Right lung (tissue), 5 donors: ENCODE results near the gene RIN1. TPM values are rescaled to one million over a fixed set of nuclear protein-coding genes. Genes with fewer than 3 reads are reported as not detected.
"Not testable (repeated sequence)": the region's sequence is repeated elsewhere in the genome, so short reads cannot be mapped to it uniquely, and the experiment has no call there.

Experiments
- DNase-seq, 2 donors: peaks; one replicate each; pipeline ENCODE4 v3.0.0-alpha.2; 2013
- polyA plus RNA-seq, 5 donors: library from polyadenylated mRNA; unstranded; fragments of 120-200 nt; gene quantifications; one replicate each; pipeline versions ENCODE4 v1.2.1 to v1.2.3, GENCODE V29; 2013; ENCODE audit warnings: inconsistent platforms in 1 of 5, low replicate concordance in 1 of 5; ENCODE audit not compliant: insufficient read length in 5 of 5, insufficient read depth in 1 of 5

The RIN1 gene
- polyA plus RNA-seq, 5 donors: 2.1 to 4.5 (median 3.5) TPM

DNA sequence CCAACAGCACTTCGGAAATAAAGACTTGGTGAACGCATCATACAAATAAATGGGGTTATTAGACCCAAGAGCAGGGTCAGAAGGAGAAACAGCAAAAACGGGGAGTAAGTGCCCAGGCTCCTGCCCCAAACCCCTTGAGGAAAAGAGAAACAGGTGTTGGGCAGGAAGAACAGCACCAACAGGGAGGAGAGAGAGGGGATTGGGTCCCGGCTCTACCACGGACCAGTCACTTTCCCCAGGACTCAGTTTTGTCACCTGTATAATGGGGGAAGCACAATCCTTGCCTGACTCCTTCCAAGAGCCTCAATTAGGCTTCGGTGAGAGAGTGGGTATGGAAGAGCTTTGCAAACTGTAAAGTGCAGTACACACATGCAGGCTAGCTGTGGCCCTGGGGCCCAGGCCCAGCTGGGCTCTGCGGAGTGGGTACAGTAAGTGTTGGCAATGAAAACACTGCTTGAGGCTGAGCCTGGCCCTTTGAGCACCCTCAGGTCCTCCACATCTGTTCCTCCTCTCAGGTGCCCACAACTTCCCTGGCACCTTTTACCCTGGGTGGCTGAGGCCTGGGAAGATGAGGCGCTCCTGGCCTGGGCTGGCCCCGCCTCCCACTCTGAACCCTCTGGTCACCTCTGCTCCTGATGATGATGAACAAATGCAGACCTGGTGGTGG, 26.4 kb upstream of the RIN1 start:
- no peak for DNase-seq

DNA sequence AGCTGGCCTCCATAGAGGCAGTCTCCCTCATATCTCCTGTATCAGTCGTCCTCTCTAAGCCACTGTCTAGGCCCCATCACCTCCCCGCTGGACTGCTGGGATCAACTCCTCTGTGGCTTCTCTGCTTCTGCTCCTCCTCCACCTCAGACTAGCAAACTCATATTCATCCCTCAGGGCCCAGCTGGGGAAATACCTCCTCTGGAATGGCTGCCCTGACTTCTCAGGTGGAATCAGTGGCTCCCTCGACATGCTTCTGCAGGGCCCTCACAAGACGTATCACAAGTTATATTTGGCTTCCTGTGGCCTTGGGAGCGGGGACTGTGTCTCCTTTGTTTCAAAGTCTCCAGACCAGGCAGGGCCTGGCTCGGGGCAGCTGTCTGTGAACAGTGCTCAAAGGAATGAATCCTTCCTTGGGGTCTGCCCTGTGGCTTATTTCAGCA, 25.3 kb upstream of the RIN1 start:
- DNase-seq: no peak

DNA sequence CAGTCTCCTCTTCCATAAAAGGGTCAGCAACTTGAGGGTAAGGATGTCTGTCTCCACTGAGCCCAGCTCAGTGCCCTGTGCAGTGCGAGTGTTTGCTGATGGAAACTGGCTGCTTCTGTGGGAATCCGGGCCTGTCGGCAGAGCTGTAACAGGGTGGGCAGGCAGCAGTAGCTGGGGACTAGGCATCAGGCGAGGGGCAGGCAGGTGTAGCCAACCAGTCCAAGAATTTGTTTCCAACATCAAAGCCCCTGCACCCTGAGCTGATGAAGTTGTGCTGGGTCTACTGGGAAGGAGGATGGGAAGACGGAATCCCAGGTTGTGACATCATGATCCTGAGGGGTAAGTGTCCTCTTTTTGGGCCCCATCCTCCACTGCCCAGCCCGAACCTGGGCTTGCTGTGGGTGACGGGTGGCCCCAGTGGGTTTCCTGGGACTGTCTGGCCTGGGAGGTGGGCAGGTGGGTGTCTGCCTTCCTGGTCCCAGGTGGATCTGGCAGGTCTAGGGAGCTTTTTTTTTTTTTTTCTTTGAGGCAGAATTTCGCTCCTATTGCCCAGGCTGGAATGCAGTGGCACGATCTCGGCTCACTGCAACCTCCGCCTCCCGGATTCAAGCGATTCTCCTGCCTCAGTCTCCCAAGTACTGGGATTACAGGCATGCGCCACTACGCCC, 24.3 kb upstream of the RIN1 start:
- DNase-seq: no peak

DNA sequence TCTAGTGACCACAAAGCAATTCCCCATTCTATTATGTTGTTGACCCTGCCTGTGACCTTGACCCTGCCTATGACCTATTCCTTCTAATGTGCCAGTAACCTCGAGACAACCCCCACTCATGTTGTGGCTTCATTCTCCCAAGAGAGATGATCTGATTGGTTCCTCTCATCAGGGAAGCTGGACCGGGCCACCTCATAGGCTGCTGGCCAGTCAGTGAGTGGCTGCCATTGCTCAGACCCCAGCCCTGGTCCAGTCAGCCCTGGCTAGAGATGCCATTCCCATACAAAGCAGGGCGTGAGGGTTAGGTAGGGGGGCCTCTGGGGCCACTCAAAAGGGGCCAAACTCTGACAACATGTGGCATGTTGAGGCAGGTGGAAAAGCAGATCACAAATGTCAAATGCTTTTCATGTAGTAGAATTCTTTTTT, 23.4 kb upstream of the RIN1 start:
- DNase-seq: no peak

DNA sequence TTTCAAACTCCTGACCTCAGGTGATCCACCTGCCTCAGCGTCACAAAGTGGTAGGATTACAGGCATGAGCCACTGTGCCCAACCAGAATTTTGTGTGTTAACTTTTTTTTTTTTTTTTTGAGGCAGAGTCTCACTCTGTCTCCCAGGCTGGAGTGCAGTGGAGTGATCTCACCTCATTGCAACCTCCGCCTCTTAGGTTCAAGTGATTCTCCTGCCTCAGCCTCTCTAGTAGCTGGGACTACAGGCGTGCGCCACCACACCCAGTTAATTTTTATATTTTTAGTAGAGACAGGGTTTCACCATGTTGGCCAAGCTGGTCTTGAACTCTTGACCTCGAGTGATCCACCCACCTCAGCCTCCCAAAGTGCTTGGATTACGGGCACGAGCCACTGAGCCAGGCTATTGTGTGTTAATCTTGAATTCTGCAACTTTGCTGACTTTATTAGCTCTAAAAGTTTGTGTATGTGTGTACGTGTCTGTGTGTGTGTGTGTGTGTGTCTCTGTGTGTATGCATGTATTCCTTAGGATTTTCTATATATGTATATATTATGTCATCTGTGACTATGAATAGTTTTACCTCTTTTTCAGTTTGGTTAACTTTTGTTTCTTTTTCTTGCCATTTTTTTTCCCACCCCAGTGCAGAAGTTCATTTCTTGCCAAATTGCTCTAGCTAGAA, 14.5 kb upstream of the RIN1 start:
- not testable (repeated sequence) for DNase-seq

DNA sequence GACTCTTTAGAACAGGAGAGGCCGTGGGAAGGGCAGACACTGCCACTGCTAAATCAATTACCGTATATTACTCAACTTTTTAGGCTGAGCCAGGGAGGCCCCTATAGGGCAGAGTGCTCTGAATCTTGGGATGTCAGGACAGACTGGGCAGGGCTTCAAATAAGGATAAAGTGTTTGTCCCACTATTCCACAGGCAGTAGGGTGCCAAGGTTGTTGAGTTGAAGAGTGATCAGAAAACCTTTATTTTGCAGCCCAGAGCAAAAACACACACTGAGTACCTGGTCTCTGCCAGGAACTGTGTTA, 12.8 kb upstream of the RIN1 start:
- DNase-seq: no peak

DNA sequence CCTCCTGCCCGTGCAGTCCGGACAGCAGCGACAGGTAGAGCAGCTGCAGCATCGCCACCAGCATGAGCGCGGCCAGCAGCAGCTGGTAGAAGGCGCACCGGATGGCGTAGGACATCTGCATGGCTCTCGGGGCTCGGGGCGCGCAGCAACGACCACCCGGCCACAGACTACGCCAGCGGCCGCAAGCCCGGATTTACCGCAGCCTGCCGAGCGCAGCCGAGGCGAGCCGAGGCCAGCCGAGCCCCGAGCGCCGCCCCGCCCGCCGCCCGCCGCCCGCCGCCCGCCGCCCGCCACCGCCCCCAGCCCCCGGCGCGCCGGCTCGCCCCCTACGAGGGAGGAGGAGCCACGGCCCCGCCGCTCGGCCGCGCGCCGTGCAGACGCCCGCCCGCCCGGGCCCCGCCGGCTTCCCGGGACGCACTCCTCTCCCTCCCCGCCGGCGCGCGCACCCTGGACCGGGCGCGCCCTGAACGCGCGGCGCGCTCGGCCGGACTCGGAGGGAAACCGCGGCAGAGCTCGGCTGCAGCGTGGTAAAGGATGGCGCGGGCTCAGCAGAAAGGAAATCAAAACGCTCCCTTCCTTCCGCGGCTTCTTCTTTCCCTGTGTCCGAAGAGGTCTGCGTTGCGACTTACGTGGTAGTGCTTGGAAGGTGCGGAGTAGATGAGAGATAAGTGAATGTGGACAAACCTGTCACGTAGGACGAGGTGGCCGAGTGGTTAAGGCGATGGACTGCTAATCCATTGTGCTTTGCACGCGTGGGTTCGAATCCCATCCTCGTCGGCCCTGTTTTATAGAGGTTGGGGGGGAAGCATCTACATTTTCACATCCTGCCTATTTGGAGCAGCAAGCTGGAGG, 11.4 kb upstream of the RIN1 start, which contains the start of gene B4GAT1:
Gene B4GAT1, minus strand, starts transcription at position 205 of the 852 bp plus-strand sequence. Its CDS starts 84 bp downstream, at position 121.
- peak; percentile 91 to 93 for DNase-seq

DNA sequence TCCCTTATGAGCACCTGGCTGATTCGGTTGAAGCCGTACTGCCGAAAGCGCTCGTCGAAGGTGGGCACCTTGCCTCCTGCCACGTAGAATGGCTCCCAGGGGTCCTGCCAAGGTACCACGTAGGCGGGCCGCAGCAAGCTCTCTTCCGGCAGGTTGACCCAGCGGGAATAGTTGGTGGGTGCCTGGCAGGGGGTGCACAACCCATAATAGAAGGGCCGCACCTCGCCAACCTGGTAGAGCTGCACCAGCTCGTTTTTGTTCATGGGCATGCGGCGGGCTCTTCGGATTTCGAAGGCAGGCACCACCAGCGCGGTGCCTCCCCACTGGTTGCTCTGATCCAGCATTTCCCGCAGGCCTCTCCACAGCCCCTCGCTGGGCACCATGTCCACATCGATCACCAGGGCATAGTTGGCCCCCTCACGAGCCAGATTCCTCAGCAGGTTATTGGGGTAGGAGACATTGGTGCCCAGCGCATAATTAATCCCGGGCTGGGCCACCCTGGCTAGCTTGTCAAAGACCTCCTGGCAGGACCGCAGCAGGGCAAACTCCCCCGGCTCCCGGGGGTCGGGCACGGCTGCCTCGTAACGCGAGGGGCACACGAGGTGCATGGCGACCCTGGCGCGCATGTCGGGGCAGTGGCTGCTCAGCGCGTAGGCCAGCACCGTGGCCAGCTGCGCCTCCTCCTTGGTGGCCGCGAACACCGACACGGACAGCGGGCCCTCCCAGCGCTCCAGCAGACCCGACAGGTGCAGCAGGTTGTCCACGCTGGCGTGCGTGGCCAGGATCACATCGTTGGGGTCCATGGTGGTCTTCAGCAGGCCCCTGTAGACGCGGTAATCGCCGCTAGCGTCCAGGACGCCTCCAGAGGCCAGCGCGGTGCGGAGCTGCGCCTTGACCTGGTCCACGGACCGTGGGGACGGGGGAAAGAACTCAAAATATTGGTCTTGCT, 10.5 kb upstream of the RIN1 start:
- no peak for DNase-seq

DNA sequence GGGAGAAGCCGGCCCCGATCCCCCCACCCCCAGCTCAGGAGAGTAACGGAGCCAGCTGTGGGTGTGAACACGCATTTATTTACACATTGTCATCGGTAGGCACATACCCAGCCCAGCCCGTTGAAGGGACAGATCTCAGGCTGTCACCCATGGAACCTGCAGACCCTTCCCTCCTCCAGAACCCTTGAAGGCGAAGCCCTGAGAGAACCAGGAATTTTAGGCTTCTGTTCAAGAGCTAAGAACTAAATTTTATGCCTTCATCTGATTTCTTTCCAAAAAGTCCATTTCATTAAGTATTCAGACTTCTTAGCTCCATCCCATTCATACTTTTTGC, 9.0 kb upstream of the RIN1 start:
- DNase-seq: no peak

DNA sequence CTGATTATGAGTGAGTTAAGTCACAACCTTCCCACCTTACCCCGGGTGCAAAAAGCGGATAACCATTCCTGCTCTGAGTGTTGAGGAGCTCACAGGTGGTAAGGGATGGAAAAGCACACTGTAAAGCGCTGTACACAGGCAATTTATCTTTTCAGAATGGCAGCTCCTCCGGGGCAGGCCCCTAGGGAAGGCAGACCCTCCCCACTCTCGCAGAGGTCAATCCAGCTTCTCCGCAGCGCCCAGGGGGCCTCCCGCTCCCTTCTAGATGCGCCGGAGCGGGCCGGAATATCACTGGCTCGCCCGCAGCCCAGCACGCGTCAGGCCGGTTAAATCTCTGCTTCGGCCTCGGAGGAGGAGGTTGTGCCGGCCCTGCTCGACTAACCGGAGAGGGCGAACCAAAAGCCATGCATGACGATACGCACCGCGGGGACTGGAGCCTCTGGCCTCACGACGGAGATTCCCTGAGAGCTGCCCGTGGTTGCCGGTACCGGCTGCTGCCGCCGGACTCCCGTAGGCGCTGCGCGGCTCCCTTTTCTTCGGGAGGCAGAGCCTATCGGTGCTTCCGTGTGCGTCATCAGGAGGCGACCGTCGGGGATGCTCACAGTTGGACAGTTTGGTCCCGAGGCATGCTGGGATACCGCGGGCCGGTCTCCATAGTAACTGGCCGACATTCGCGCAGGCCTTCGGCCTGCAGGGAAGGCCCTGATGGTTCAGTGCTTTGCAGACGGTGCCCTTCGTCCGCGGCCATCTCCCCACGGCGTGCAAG, 8.5 kb upstream of the RIN1 start, which contains the start of gene BRMS1:
Gene BRMS1, minus strand, starts transcription at position 555 of the 766 bp plus-strand sequence. CDS start 2,870 bp downstream, outside the sequence.
- DNase-seq: peak; percentile 95 to 96

DNA sequence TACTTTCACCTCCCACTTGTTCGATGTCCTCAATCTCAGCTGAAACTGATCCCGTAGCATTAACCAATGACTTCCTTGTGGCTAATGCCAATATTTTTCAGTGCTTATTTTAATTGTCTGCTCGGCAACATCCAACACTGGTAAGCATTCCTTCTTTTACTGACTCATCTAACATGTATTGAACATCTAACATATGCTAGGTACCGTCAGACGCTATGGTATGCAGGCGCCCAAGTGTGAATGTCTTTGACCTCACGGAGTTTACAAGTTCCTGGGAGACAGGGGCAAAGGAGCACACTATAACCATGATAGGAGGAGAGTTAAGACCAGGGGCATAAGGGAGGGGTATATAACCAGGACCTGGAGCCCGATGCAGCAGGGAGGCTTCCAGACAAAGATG, 6.9 kb upstream of the RIN1 start:
- no peak for DNase-seq

DNA sequence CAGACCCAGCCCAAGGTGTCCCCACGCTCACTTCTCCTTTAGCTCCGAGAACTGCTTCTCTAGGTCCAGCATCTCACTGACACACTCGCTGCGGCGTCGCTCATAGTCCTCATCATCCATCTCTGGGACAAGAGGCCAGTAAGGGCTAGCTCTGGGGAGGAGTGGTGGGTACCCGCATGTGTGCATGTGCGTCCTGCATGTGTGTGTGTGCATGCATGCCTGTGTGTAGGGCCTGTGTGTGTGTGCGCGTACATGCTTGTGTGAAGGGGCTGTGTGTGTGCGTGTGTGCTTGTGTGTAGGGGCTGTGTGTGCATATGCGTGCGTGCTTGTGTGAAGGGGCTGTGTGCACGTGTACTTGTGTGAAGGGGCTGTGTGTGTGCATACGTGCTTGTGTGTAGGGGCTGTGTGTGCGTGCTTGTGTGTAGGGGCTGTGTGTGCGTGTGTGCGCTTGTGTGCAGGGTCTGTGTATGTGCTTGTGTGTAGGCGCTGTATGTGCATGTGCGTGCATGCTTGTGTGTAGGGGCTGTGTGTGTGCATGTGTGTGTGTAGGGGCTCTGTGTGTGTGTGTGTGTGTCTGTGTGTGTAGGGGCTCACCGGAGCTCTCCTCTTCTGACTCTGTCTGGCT, 5.4 kb upstream of the RIN1 start:
- no peak for DNase-seq

DNA sequence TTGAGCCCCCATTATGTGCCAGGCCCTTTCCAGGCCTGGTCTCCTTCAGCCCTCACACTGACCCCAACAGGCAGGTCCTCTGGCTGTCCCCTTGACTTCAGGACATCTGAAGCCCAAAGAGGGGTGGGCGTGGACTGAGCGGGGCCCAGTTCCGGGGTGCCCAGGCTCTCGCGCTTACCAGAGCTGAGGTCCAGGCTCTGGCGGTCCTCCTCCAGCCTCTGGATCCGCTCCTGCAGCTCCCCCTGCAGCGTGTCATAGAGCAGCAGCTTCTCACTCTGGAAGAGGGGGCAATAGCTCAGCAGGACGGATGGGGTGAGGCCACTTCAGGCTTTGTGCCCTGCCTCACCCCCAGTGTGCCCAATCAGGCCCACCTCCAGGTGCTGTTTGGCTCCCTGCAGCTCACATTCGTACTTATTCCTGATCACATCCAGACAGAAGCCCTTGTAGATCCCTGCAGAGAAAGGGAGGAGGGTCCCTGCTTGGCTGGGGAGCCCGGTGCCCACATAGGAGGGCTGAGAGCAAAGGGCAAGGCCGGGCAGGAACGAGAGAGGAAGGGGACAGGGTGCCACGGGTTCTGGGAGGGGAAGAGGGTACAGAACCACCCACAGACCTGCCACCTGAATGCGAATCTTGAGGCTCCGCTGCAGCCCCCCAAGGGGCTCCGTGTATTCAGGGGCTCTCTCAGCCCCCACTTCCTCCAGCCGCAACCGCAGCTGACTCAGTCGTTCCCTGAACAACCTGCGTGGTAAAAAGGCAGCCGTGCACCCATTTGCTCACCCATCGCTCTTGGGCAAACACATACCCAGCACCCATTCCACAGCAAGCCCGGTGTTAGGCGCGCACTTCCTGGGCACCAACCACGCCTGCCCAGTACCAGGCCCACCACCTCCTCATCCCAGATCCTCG, 4.6 kb upstream of the RIN1 start:
- DNase-seq: no peak

DNA sequence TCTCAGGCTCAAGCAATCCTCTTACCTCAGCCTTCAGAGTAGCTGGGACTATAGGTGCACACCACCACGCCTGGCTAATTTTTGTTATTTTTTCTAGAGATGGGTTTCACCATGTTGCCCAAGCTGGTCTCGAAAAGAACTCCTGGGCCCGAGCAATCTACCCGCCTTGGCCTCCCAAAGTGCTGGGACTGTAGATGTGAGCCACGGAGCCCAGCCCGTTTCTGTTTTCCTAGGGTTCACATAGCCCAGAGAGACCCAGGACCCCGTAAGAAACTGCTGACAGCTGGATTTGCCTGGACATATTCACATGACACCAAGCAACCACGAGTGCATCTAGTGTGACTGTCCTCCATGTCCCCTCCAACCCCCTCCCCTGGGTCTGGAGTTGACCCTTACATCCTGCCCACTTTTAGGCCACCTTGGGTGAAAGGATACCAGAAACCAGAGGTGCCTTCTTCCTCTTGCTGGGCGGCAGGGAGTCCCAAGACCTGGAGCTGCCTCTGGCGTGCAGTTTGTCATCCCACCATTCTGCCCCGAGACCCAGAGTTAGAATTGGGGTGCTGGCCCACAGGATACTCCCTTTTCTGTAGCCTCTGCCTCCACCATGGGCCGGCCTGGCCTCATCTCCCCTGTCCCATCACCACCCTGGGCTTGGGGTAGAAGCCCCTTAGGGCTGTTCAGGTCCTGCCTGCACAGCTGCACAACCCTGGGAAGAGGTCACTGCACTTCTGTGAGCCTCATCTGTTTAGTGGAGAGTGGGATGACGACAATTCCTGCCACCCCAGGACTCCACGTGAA, 3.7 kb upstream of the RIN1 start:
- DNase-seq: no peak

DNA sequence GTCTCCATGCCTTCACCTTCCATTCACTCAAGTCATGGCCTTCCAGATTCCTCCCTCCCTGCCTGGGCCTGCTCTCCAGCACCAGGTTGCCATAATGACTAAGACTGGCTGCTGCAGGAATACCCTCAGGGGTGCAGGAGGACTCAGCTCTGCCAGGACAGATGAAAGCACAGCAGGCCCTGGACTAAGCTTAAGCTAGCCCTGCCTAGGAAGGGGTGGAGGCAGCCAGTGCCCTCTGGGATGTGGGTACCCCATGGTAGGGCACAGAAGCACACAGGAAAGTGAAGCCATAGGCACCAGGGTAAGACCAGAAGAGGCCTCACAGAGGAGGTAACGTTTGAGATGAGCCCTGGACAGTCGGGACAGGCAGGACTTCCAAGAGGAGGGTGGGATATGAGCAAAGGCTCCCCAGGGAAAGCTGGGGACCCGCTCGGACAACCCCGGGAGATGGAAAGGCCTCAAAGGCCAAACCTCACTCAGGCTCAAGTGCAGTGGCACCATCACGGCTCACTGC, 3.0 kb upstream of the RIN1 start:
- no peak for DNase-seq

DNA sequence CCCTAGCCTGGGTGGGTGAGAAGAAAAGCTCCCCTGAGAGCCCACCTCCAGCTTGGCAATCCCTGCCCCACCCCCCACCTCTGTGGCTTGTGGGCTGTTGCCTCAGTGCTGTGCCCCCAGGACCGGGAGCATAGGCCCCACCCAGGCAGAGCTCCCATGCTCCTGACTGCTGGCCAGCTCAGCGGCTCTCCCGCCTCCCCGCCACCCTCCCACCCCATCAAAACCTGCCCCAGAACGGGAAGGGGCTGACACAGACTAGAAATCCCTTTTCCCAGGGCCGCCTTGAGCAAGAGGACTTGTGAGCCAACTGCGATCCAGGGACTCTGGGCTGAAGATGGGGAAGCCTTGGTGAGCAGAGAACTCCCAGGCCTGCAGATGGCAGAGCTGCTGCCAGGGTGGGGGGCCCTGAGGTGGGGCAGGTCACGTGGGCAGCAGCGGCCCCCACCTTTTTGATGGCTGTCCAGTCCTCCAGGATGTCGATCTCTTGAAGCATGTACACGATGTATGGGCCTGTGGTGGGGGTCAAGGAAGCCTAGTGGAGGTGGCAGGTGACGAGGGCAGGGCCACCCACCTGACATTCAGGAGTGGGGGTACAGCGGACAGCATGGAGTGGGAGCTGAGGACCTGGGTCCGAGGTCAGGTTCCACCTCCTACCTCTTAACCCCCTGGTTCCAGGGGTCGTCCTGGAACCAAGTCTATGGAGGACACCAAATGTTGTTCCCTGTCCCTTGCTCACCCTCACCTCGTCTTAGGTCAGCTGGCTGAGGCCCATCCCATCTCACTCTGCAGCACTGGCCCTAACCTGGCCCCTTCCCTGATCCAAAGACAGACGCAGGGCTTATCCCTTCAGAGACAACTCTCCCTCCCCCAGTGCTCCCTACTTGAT, 2.3 kb upstream of the RIN1 start:
- no peak for DNase-seq
